ENCODE results near the gene MYO18A. TPM values are rescaled to one million over a fixed set of nuclear protein-coding genes. Genes with fewer than 3 reads are reported as not detected.

The MYO18A gene
- total and polyA plus RNA-seq, 10 of the 15 experiments (the other 5 are each of a cell fraction or from before 2014, with no cell fraction given), result 2.9 to 66.0 (median 24.5) TPM

- TF ChIP-seq CREB1 (IDR thresholded peaks at IDR 0.05; ENCODE audit: low read depth), result no peak
These were observed 70.5 kb downstream of the MYO18A start (continued) for GRCh38 chr17:29109477-29110371.

- ChIA-PET POLR2A (no interaction called here), SMC1A (ENCODE audit: uncharacterized antibody, unreplicated experiment) (interaction anchor here (1.2 kb wide), 1 partner anchor 143 kb away, joined by 5 read pairs; no protein-coding TSS in a partner anchor), CTCF (interaction anchor here (0.6 to 17.7 kb wide), 3 partner anchors 8 to 305 kb away, joined by 4 to 415 read pairs (median 16); no protein-coding TSS in a partner anchor), RAD21 (ENCODE audit: unreplicated experiment) (interaction anchor here (1.4 to 3.1 kb wide), 2 partner anchors 143 to 145 kb away, joined by 6 to 17 read pairs; no protein-coding TSS in a partner anchor)
- H3K9me3 ChIP-seq (replicated peaks; ENCODE audit: control insufficient read depth, insufficient read depth, low read length), result no peaks in the 10 kb centered on the region
- H3K27me3 ChIP-seq (replicated peaks in 1 of 2; ENCODE audit: control insufficient read depth in 2 of 2, insufficient read depth in 2 of 2, low read length in 1 of 2), result no peaks in the 10 kb centered on the region
- in situ Hi-C loops (cut with MboI), result no loop called here
- H2AFZ ChIP-seq (ENCODE audit: control insufficient read depth, low read depth, low read length), result no peak overlapping the region
- no peaks in the 10 kb centered on the region for H3K4me1 ChIP-seq (ENCODE audit: control insufficient read depth, insufficient read depth, low read length)
- no peak overlapping the region for H3K4me2 ChIP-seq (ENCODE audit: control insufficient read depth, insufficient read depth)
- no TSS peak for BruUV-seq (replicated peaks)
- no peak overlapping the region for H3K9ac ChIP-seq (ENCODE audit: control insufficient read depth, insufficient read depth, low read length)
- no peak overlapping the region for H3K4me3 ChIP-seq
- H3K27ac ChIP-seq (ENCODE audit: control insufficient read depth, insufficient read depth), result no peak overlapping the region
- WGBS (ENCODE audit: insufficient coverage, insufficient replicate concordance, low lambda C conversion rate, missing lambda C conversion rate), result over 99% methylated on average over 10 of the region's 10 CpGs
- FAIRE-seq, result no peak
- intact Hi-C loops (cut with micrococcal nuclease; ENCODE audit: unreplicated experiment), result no loop called here
- no peaks in the 10 kb centered on the region for H4K20me1 ChIP-seq (ENCODE audit: control insufficient read depth, insufficient read depth)
- DNase-seq (ENCODE audit: low read depth, low spot score), result no peak
- ATAC-seq, result no peak
- no peaks in the 10 kb centered on the region for H3K79me2 ChIP-seq (ENCODE audit: control insufficient read depth, insufficient read depth, low read length)
- H3K36me3 ChIP-seq (ENCODE audit: control insufficient read depth in 2 of 2, insufficient read depth in 2 of 2, low read length in 1 of 2), result peaks cover 10 to 11% of the 10 kb centered on the region in 2 experiments; a peak in 3 of 4 replicates
- TF ChIP-seq USF1 (IDR thresholded peaks at IDR 0.05; ENCODE audit: borderline replicate concordance, extremely low read length, insufficient read depth, low read depth, low read length) (no peak), ZBTB4 (CRISPR knock-in tag; IDR thresholded peaks at IDR 0.05) (no peak), ESRRA (IDR thresholded peaks at IDR 0.05; ENCODE audit: low read length) (no peak), BRCA1 (IDR thresholded peaks at IDR 0.05; ENCODE audit: low read depth, low read length) (no peak), SIN3A (IDR thresholded peaks at IDR 0.05; ENCODE audit: low read depth, low read length) (no peak), STAT1 (conservative IDR thresholded peaks at IDR 0.05) (no peak), NBN (IDR thresholded peaks at IDR 0.05) (no peak), SMAD1 (IDR thresholded peaks at IDR 0.05; ENCODE audit: low read depth, partially characterized antibody) (no peak), ZNF207 (IDR thresholded peaks at IDR 0.05; ENCODE audit: borderline replicate concordance) (no peak), ZNF24 (IDR thresholded peaks at IDR 0.05) (no peak), CEBPZ (IDR thresholded peaks at IDR 0.05; ENCODE audit: low read depth, low read length) (no peak)
These were observed 71.2 kb downstream of the MYO18A start for GRCh38 chr17:29108823-29109476.

Measured in GM12878 (cell line).